Measurements from ENCODE around the gene RAD51B. TPM values are rescaled to one million over a fixed set of nuclear protein-coding genes. Genes with fewer than 3 reads are reported as not detected.

Gene RAD51B
- total and polyA plus RNA-seq, 3 donors from 2014 or later, result 5.5 to 22.5 (median 19.1) TPM

DNA sequence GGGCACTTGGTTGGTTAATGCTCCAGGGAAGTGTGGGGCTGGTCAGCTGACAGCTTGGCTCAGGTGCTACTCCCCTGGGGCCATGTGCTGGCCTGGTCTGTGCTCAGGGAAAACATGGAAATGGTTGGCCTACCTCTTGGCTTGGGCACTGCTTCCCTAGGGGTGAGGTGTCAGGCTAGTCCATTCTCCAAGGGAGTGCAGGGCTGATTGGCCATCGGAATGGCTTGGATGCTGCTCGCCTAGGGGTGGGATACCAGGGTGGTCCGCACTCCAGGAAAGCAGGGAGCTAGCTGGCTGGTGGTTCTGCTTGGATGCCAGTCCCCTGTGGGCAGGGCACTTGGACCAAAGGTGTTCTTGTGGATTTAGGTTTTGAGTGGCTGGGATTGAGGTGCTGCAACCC lies 245.7 kb downstream of the RAD51B start:
- TF ChIP-seq, protein P1, sequence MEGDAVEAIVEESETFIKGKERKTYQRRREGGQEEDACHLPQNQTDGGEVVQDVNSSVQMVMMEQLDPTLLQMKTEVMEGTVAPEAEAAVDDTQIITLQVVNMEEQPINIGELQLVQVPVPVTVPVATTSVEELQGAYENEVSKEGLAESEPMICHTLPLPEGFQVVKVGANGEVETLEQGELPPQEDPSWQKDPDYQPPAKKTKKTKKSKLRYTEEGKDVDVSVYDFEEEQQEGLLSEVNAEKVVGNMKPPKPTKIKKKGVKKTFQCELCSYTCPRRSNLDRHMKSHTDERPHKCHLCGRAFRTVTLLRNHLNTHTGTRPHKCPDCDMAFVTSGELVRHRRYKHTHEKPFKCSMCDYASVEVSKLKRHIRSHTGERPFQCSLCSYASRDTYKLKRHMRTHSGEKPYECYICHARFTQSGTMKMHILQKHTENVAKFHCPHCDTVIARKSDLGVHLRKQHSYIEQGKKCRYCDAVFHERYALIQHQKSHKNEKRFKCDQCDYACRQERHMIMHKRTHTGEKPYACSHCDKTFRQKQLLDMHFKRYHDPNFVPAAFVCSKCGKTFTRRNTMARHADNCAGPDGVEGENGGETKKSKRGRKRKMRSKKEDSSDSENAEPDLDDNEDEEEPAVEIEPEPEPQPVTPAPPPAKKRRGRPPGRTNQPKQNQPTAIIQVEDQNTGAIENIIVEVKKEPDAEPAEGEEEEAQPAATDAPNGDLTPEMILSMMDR (IDR thresholded peaks at IDR 0.05), result no peak
- TF ChIP-seq POLR2A (IDR thresholded peaks at IDR 0.05), result no peak
- intact Hi-C loops (cut with DNase I; ENCODE audit: low total_unique reads), result no loop called here
- no peak overlapping the region for H3K27ac ChIP-seq

DNA sequence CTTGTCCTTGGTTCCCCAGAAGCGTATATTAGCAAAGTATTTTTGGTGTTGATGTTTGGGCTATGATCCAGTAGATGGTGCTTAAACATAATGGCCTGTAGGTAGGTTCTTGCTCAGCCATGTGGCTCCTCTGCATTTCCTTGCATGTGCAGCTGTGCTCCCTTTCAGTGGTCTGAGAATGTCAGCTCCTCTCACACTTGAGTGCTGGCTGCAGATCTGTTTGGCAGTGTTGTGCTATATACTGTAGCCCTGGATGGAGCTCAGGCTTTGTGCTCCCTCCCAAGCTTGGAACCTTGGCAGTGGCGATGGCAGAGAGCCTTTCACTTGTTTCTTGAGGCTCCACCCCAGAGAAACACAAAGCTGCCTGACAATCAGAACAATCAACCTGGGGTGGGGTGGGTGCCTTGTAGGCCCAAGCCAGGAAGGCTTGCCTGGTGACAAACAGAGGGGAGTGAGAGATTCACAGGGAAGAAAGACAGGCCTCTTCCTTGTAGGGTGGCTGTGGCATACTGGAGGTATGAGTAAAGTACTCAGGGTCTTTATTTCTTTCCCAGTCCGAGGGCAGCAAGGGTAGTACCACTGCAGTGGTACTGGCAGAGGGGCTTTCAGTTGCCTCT lies 255.3 kb downstream of the RAD51B start:
- H3K4me1 ChIP-seq, result no peaks in the 10 kb centered on the region
- no peak overlapping the region for H3K27ac ChIP-seq
- H3K4me3 ChIP-seq, result no peak overlapping the region
- no peaks in the 10 kb centered on the region for H3K27me3 ChIP-seq
- no peak for DNase-seq
- TF ChIP-seq, protein P1 (IDR thresholded peaks at IDR 0.05), result no peak
- TF ChIP-seq POLR2A (IDR thresholded peaks at IDR 0.05), result no peak
- 85 to 90% methylated on average over 3 of the region's 3 CpGs for WGBS, 2 donors
- H3K9me3 ChIP-seq, result no peaks in the 10 kb centered on the region
- intact Hi-C loops (cut with DNase I; ENCODE audit: low total_unique reads), result no loop called here
- H3K36me3 ChIP-seq (ENCODE audit: low read depth, missing control alignments), result no peaks in the 10 kb centered on the region

More for the DNA sequence above, 245.7 kb downstream of the RAD51B start:
- Histone ChIP-seq H3K4me3 (no peak overlapping the region), H3K27me3 (no peaks in the 10 kb centered on the region), H3K4me1 (no peaks in the 10 kb centered on the region), H3K36me3 (ENCODE audit: low read depth, missing control alignments) (no peaks in the 10 kb centered on the region), H3K9me3 (no peaks in the 10 kb centered on the region)
- no peak for DNase-seq
- WGBS, 2 donors, result 89% methylated on average over 3 of the region's 3 CpGs; no CpG with 5 or more reads in 1 of the 2 donors

DNA sequence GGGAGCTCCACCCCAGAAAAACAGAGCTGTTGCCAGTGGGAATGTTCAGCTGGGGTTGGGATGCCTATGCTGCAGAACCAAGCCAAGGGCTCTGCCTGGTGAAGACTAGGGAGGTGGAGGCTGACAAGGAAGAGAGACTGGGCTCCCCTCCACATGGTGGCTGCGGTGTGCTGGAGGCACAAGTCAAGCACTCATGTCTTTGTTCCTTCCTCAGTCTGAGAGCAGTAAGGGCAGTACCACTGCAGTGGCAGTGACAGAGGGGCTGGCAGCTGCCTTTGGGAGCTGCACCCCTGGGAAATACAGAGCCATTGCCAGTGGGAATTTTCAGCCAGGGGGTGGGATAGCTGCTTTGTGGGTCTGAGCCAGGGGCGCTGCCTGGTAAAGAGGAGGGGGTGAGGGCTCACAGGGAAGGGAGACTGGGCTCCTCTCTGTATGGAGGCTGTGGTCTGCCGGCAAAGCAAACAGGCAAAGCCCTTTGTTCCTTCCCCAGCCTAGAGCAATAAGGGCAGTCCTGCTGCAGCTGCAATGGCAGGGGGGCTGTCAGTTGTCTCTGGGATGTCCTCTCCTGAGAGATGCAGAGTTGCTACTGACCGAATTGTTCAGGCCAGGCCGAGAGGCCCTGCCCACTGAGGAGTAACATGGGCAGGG lies 255.9 kb downstream of the RAD51B start:
- Histone ChIP-seq H3K4me3 (no peak overlapping the region), H3K27me3 (no peaks in the 10 kb centered on the region), H3K36me3 (ENCODE audit: low read depth, missing control alignments) (no peaks in the 10 kb centered on the region), H3K27ac (no peak overlapping the region), H3K4me1 (no peaks in the 10 kb centered on the region), H3K9me3 (no peaks in the 10 kb centered on the region)
- intact Hi-C loops (cut with DNase I; ENCODE audit: low total_unique reads), result no loop called here
- no peak for DNase-seq
- TF ChIP-seq POLR2A (IDR thresholded peaks at IDR 0.05), result no peak
- TF ChIP-seq, protein P1 (IDR thresholded peaks at IDR 0.05), result no peak
- 88 to 96% methylated on average over 4 to 5 of the region's 5 CpGs for WGBS, 2 donors

DNA sequence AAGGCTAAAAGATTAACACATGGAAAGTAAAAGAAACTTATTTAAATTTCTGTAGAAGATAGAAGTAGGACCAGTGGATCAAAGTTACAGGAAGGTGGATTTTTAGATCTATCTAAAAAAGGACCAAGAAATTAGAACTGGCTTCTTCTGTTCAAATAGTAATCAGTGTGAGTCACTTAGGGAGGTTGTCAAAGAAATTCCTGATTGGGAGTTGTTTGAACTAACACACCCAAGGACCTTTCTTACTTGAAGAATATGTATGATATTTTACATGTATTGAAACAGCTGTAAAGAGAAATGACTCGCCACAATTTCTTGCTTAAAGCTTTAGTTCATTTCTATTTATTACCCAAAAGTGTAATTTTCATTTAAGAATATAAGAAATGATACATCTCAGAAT lies 256.9 kb downstream of the RAD51B start:
- intact Hi-C loops (cut with DNase I; ENCODE audit: low total_unique reads), result no loop called here
- H3K4me1 ChIP-seq, result no peaks in the 10 kb centered on the region
- no peak for DNase-seq
- no peaks in the 10 kb centered on the region for H3K36me3 ChIP-seq (ENCODE audit: low read depth, missing control alignments)
- TF ChIP-seq, protein P1 (IDR thresholded peaks at IDR 0.05), result no peak
- TF ChIP-seq POLR2A (IDR thresholded peaks at IDR 0.05), result no peak
- H3K27ac ChIP-seq, result no peak overlapping the region
- no peaks in the 10 kb centered on the region for H3K9me3 ChIP-seq
- H3K4me3 ChIP-seq, result no peak overlapping the region
- H3K27me3 ChIP-seq, result no peaks in the 10 kb centered on the region
- 89 to 96% methylated on average over 1 of the region's 1 CpG for WGBS, 2 donors
